Endothelial cell of umbilical vein (primary cell): ENCODE data around the gene TSPAN4. TPM values are rescaled to one million over a fixed set of nuclear protein-coding genes. Genes with fewer than 3 reads are reported as not detected.

Experiments
- BruUV-seq: library from RNA; stranded (reverse); fragments of 400-500 nt; replicated peaks from 2 replicates; lab custom pipeline; 2021; lab: Mats Ljungman, UMichigan
- CTCF ChIA-PET: fragments of 300-600, 350-600 bp; sonication (Branson Sonifier 250); formaldehyde crosslinking; loops from one replicate; lab custom pipeline; 2021; ENCODE audit warnings: antibody characterized with exemption, inconsistent platforms; lab: Charles Lee
- POLR2A ChIA-PET: fragments of 300-600, 350-600 bp; sonication (Branson Sonifier 250); formaldehyde crosslinking; loops from one replicate; lab custom pipeline; 2021; ENCODE audit warnings: antibody characterized with exemption, inconsistent platforms; lab: Charles Lee
- DNase-seq: peaks from one replicate; pipeline ENCODE4 v3.0.0-alpha.2; 2011; ENCODE audit warnings: low read depth, low spot score
- FAIRE-seq: peaks from 2 replicates; lab custom pipeline; 2011; peaks lifted over from hg19 to GRCh38; lab: Jason Lieb, UNC
- H2AFZ ChIP-seq: 2 replicates; pipeline ENCODE4 v1.6.0; 2012; ENCODE audit warnings: low read depth, low read length, control low read depth, inconsistent platforms
- H3K27ac ChIP-seq: 2 replicates; pipeline ENCODE4 v1.5.1; 2011; ENCODE audit warnings: low read depth, mild to moderate bottlenecking, control low read depth, low read length, moderate library complexity; ENCODE audit not compliant: insufficient read depth
- H3K27me3 ChIP-seq, 2 experiments: 2 replicates each; pipeline versions ENCODE4 v1.6.0 to v1.6.1; 2011; ENCODE audit warnings: low read length in 2 of 2, mixed read lengths in 1 of 2; ENCODE audit not compliant: control insufficient read depth in 2 of 2, insufficient read depth in 2 of 2
- H3K36me3 ChIP-seq, 2 experiments: 2 replicates in 1 of 2; 3 replicates in 1 of 2; pipeline ENCODE4 v1.5.1; 2011; ENCODE audit warnings: low read length in 2 of 2, mild to moderate bottlenecking in 1 of 2, moderate library complexity in 1 of 2; ENCODE audit not compliant: control insufficient read depth in 2 of 2, insufficient read depth in 2 of 2; ENCODE audit errors: extremely low read depth in 1 of 2
- H3K4me1 ChIP-seq: 3 replicates; pipeline ENCODE4 v1.5.1; 2011; ENCODE audit warnings: mild to moderate bottlenecking, low read length; ENCODE audit not compliant: control insufficient read depth, insufficient read depth; ENCODE audit errors: extremely low read depth
- H3K4me2 ChIP-seq: 2 replicates; pipeline ENCODE4 v1.6.1; 2011; ENCODE audit warnings: low read length, control low read depth, mixed read lengths; ENCODE audit not compliant: insufficient read depth
- H3K4me3 ChIP-seq, 3 experiments: fragments of 200-600 bp in 1 of 3; sonication (generic), shearing (Covaris generic) in 1 of 3; replicated peaks in 1 of 3; 2 replicates each; pipeline ENCODE4 v1.5.1; 2011 to 2016; ENCODE audit warnings: control low read depth in 3 of 3, low read length in 3 of 3, mild to moderate bottlenecking in 2 of 3, inconsistent platforms in 1 of 3, low read depth in 1 of 3, moderate library complexity in 1 of 3; ENCODE audit not compliant: insufficient read depth in 1 of 3
- H3K79me2 ChIP-seq: 2 replicates; pipeline ENCODE4 v1.6.0; 2012; ENCODE audit warnings: low read length, inconsistent platforms; ENCODE audit not compliant: control insufficient read depth, insufficient read depth
- H3K9ac ChIP-seq: replicated peaks from 2 replicates; pipeline ENCODE3; 2011; ENCODE audit warnings: low read length, control low read depth; ENCODE audit not compliant: insufficient read depth; ENCODE audit errors: extremely low read depth
- H3K9me1 ChIP-seq: replicated peaks from 3 replicates; pipeline ENCODE4 v1.6.0; 2011; ENCODE audit warnings: mild to moderate bottlenecking, low read length; ENCODE audit not compliant: control insufficient read depth, insufficient read depth; ENCODE audit errors: extremely low read depth
- H3K9me3 ChIP-seq: replicated peaks from 2 replicates; pipeline ENCODE4 v1.5.1; 2012; ENCODE audit warnings: low read length, inconsistent platforms; ENCODE audit not compliant: control insufficient read depth, insufficient read depth
- H4K20me1 ChIP-seq: replicated peaks from 2 replicates; pipeline ENCODE3; 2011; ENCODE audit warnings: mild to moderate bottlenecking, low read length; ENCODE audit not compliant: control insufficient read depth, insufficient read depth; ENCODE audit errors: extremely low read depth
- CTCF ChIP-seq, 2 donors: IDR thresholded peaks; 1 replicate in 1 of 2; 2 replicates in 1 of 2; pipeline ENCODE4 v1.5.1; 2011; ENCODE audit warnings: low read length in 2 of 2, mild to moderate bottlenecking in 2 of 2, moderate library complexity in 2 of 2, control low read depth in 1 of 2, inconsistent platforms in 1 of 2, low read depth in 1 of 2; ENCODE audit not compliant: insufficient read depth in 1 of 2; ENCODE audit errors: extremely low read depth in 1 of 2
- EZH2 ChIP-seq: IDR thresholded peaks from 2 replicates; pipeline ENCODE4 v1.6.1; 2012; ENCODE audit warnings: borderline replicate concordance, low read depth, mild to moderate bottlenecking, moderate library complexity, low read length, inconsistent platforms; ENCODE audit not compliant: severe bottlenecking
- FOS ChIP-seq: IDR thresholded peaks from 2 replicates; pipeline ENCODE4 v1.6.1; 2011; ENCODE audit warnings: mild to moderate bottlenecking, low read length, moderate library complexity, borderline replicate concordance; ENCODE audit not compliant: insufficient read depth
- GATA2 ChIP-seq: IDR thresholded peaks from 2 replicates; pipeline ENCODE4 v1.7.0; 2011; ENCODE audit warnings: low read depth, mild to moderate bottlenecking, moderate library complexity, mixed read lengths, low read length; ENCODE audit not compliant: insufficient read length, insufficient read depth
- JUN ChIP-seq: IDR thresholded peaks from 2 replicates; pipeline ENCODE4 v1.6.1; 2011; ENCODE audit warnings: borderline replicate concordance, low read depth; ENCODE audit not compliant: insufficient read length, insufficient read depth
- MAX ChIP-seq: IDR thresholded peaks from 2 replicates; pipeline ENCODE4 v1.6.1; 2011; ENCODE audit not compliant: insufficient read depth, insufficient read length
- MYC ChIP-seq: IDR thresholded peaks from one replicate; pipeline ENCODE4 v1.6.1; 2011; ENCODE audit warnings: mild to moderate bottlenecking, low read depth, low read length
- POLR2A ChIP-seq: IDR thresholded peaks from 2 replicates; pipeline ENCODE4 v1.6.1; 2012; ENCODE audit warnings: low read depth, mild to moderate bottlenecking, control low read depth, low read length
- POLR2AphosphoS5 ChIP-seq: IDR thresholded peaks from 2 replicates; pipeline ENCODE4 v1.6.1; 2012; ENCODE audit warnings: low read depth, mild to moderate bottlenecking, control low read depth, low read length, moderate library complexity; ENCODE audit not compliant: insufficient read depth
- dilution Hi-C: fragments of 300-500 bp; cut with MboI; formaldehyde crosslinking; loops from one replicate; pipeline ENCODE4 v1.15.0; 2019; ENCODE audit warnings: low sequenced_read_pairs; ENCODE audit not compliant: extremely low pct_ligation_motif_present
- intact Hi-C: fragments of 100-400 bp; cut with micrococcal nuclease; formaldehyde crosslinking; loops from one replicate; pipeline ENCODE4 v1.10.0; 2022
- polyA plus RNA-seq, 4 experiments: library from polyadenylated mRNA; depleted of rRNA in 3 of 4; stranded (reverse) in 3 of 4; unstranded in 1 of 4; fragments of >200 nt; gene quantifications; 2 replicates each; pipeline versions ENCODE4 v1.2.1 to v1.2.3, GENCODE V29; 2011 to 2012; ENCODE audit warnings: missing spikeins in 1 of 4
- total RNA-seq: library from RNA; stranded (reverse); gene quantifications from 2 replicates; pipeline ENCODE4 v1.2.3, GENCODE V29; 2021

Gene TSPAN4
- total and polyA plus RNA-seq, 2 donors (not counting 3 experiments of a cell fraction or from before 2014, with no cell fraction given): 114 to 199 TPM

- Histone ChIP-seq H3K27ac (no peak overlapping the region), H2AFZ (no peak overlapping the region), H3K9me3 (no peaks in the 10 kb centered on the region), H3K4me2 (no peak overlapping the region), H3K27me3 (no peaks in the 10 kb centered on the region), H3K79me2 (peaks cover 11% of the 10 kb centered on the region), H3K4me3 (no peak overlapping the region), H3K9ac (no peak overlapping the region), H3K4me1 (peaks cover 26% of the 10 kb centered on the region), H4K20me1 (no peaks in the 10 kb centered on the region), H3K9me1 (no peaks in the 10 kb centered on the region), H3K36me3 (peaks cover 0 to 20% of the 10 kb centered on the region in 2 experiments)
- TF ChIP-seq CTCF (IDR thresholded peaks at IDR 0.05; ENCODE audit: extremely low read depth in 1 of 2, insufficient read depth in 1 of 2, low read depth in 1 of 2, low read length in 2 of 2) (no peak), MAX (no peak), POLR2A (no peak), GATA2 (no peak), POLR2AphosphoS5 (no peak), JUN (no peak), FOS (no peak), MYC (no peak), EZH2 (no peak)
- ChIA-PET CTCF (no interaction called here), POLR2A (no interaction called here)
- FAIRE-seq (no peak), DNase-seq (no peak)
- intact Hi-C loops: no loop called here
- dilution Hi-C loops: no loop called here
- no TSS peak for BruUV-seq
These were observed 42.9 kb upstream of the TSPAN4 start for GRCh38 chr11:799641-800316.
